Jurkat, Clone E6-1 (cell line): Measurements from ENCODE around the gene SH3BGRL2. TPM values are rescaled to one million over a fixed set of nuclear protein-coding genes. Genes with fewer than 3 reads are reported as not detected.

ENCODE experiments used
- DNase-seq: peaks from one replicate; pipeline ENCODE4 v3.0.0-alpha.2; 2011; ENCODE audit warnings: low read depth, low spot score
- H3K4me3 ChIP-seq: 2 replicates; pipeline ENCODE4 v1.5.1; 2011; ENCODE audit warnings: mild to moderate bottlenecking, low read length, control low read depth, moderate library complexity
- polyA plus RNA-seq: library from polyadenylated mRNA; unstranded; fragments of >200 nt; gene quantifications from one replicate; pipeline ENCODE4 v1.2.1, GENCODE V29; 2012; ENCODE audit warnings: missing spikeins; ENCODE audit not compliant: insufficient read length, insufficient read depth

Gene SH3BGRL2
- not detected for polyA plus RNA-seq

DNA sequence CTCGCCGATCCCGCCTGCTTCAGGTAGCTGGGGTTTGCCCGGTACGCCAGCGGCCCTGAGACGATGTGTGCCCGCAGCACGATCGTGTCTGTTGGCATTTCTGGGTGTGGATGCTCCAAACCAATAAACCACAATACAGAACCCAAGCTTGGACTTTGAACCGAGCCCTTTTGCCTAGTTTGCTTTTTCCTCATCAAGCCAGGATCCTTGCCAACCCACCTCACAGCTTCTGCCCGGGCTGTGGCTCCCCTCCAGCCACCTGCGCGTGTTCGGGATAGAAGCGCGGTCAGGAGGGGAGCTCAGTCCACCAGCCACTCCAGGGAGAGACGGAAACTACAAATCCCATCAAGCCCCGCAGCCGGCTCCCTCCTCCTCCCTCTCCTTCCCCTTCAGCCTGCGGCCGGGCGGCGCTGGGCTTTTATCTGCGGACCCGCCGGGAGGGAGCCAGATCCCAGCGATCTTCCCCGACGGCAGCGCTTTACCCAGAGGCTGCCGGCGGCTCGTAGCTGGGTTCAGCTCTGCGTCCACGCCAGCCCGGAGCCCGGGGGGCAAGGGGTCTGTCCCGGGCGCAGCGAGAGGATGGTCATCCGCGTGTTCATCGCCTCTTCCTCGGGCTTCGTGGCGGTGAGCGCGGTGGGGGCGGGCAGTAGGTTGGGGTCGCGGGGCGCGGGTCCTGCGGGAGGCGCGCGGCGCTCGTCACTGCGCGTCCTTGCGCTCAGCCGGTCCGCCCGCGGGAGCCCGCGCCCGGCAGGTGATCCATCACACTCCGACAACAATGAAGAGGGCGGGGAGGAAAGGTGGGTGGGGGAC, at the start of gene SH3BGRL2:
TSS of gene SH3BGRL2 (plus strand) at position 447 of the 810 bp plus-strand sequence. CDS start at position 580, 133 bp downstream.
- no peak within 1 kb of the TSS for H3K4me3 ChIP-seq
- no peak for DNase-seq

DNA sequence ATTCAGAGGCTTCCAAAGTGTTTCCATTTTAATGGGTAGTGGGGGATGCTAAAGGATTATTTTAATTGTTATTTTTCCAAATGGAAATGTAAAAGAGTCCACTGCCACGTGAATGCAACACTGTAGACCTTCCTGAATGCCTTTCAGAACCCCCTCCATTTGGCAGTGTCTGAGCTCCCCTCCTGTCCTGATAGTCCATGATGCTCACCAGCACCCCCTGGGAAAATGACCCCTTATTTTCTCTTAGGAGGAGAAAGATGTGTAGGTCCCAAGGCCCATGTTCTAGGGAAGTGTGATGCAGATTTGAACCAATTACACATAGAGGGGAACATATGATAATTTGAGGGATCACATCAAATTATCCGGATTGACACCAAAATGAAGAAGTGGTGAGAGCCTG, 46.8 kb upstream of the SH3BGRL2 start:
- DNase-seq: no peak
- H3K4me3 ChIP-seq: no peak overlapping the region

DNA sequence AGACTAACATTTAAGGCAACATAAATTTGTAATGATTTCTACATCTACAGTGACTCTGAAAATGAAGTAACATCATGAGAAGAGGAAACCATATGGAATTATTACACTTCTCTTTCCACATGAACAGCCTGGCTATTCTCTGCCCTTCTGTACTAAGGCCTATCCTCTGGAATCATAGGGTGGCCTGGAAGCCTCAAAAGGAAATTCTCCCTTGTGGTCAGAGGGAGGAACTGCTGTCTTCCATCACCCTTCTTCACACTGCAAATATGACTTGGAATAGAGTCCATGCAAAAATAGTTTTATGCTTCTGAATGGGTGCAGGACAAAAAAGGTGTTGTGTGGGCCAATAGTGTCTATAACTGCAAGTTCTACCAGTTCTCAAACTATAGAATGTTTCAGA, 44.6 kb upstream of the SH3BGRL2 start:
- H3K4me3 ChIP-seq: no peak overlapping the region
- no peak for DNase-seq

DNA sequence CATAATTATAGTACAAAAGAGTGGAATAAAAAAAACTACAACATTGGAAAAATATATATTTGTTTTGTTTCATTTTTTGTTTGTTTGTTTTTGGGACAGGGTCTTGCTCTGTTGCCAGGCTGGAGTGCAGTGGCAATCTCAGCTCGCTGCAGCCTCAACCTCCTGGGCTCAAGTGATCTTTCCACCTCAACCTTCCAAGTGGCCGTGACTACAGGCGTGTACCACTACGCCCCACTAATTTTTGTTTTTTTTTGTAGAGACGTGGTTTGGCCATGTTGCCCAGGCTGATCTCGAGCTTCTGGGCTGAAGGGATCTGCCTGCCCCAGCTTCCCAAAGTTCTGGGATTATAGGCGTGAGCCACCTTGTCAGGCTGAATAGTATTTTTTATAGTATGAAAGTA, 41.4 kb upstream of the SH3BGRL2 start:
- H3K4me3 ChIP-seq: no peak overlapping the region
- no peak for DNase-seq

DNA sequence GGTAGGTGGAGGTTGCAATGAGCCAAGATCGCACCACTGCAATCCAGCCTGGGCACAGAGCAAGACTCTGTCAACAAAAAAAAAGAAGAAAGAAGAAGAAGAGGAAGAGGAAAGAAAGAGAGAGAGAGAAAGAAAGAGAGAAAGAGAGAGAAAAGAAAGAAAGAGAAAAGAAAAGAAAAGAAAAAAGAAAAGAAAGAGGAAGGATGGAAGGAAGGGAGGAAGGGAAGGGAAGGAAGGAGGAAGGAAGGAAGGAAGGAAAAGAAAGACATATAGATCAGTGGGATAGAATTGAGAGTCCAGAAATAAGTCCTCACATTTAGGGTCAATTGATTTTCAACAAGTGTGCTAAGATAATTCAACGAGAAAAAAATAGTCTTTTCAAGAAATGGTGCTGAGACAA, 34.0 kb upstream of the SH3BGRL2 start:
- DNase-seq: no peak
- no peak overlapping the region for H3K4me3 ChIP-seq

- H3K4me3 ChIP-seq: no peak overlapping the region
- DNase-seq: no peak
These were observed 33.1 kb upstream of the SH3BGRL2 start for GRCh38 chr6:79598012-79598411.

DNA sequence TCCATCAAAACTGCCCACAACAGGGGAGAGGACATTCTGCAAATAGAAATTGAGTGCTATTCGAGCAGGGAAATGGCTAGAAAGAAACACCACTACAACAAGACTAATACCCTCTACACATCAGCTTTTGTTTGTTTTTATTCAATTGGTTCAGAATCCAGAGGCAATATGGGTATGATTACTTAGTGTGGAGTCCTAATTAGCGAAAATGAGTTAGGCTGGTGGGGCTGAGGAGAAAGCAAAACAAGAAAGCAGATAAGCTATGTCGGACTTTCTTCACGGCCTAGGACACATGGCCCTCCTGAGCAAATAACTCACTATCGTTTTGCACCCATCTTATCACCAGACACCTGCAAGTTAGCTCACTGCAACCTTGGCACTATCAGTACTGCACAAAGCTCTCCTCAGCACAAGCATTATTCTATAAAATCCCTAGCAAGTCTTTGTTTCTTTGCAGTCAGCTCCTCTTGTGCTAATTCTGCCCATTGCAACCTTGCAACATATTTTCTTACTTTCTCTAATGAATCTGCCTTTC, 31.3 kb upstream of the SH3BGRL2 start:
- no peak for DNase-seq
- H3K4me3 ChIP-seq: no peak overlapping the region

DNA sequence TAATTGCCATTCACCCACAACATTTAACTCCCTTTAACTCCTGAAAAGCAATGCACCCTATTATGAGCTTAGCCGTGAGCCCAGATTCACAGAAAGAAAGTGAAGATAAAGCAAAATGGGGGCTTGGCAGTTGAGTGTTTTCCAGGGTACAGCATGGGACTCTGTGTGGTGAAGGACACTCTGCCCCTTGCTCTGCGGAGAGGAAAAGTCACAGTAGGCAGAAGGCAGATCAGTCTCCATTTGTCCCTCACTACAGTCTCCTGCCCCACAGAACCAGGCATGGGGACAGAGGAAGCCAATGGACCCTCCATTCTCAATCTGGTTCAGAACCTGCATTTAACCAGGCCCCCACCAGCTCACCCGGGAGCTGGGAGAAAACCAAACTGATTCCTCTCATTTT, 30.8 kb upstream of the SH3BGRL2 start:
- no peak overlapping the region for H3K4me3 ChIP-seq
- DNase-seq: no peak

- no peak overlapping the region for H3K4me3 ChIP-seq
- no peak for DNase-seq
These were observed 30.1 kb upstream of the SH3BGRL2 start for GRCh38 chr6:79600812-79601609.

DNA sequence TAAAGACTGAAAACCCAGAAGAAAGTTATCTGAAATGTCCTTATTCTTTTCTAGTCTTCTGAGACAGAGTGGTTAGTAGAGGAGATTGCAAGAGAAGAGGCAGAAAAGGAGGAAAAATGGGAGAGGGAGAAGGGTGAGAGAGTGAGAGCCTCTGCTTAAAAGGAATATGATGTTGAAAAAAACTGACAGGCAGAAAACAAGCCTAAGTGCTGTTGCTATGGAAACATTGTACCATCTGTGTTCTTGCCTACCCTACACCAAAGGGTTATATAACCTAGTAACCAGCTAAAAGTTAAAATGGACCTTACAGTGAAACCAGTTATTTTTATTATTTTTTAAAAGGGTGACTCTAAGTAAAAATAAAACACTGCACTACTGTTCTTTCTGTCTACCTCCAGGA, 28.3 kb upstream of the SH3BGRL2 start:
- no peak for DNase-seq
- no peak overlapping the region for H3K4me3 ChIP-seq

GRCh38 chr6:79604583-79605037, 26.5 kb upstream of the SH3BGRL2 start:
- H3K4me3 ChIP-seq: no peak overlapping the region
- no peak for DNase-seq

DNA sequence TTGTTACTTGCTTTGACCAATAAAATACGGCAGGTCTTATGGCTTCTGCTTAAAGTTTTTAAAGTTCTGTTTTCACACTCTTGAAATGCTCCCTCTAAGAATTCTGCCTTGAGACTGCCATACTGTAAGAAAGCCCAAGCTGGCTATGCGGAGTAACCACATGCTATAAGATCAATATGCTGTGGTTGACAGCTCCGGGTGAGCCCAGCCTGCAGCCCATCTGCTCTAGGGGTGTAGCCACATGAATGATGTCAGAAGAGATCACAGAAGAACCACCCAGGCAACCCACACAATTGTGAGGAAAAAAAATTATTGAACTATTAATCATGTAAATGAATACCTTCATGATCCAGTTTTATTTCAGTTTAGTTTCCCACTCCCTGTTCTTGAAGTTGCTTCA, 26.1 kb upstream of the SH3BGRL2 start:
- peak; percentile 60 for DNase-seq
- H3K4me3 ChIP-seq: no peak overlapping the region

DNA sequence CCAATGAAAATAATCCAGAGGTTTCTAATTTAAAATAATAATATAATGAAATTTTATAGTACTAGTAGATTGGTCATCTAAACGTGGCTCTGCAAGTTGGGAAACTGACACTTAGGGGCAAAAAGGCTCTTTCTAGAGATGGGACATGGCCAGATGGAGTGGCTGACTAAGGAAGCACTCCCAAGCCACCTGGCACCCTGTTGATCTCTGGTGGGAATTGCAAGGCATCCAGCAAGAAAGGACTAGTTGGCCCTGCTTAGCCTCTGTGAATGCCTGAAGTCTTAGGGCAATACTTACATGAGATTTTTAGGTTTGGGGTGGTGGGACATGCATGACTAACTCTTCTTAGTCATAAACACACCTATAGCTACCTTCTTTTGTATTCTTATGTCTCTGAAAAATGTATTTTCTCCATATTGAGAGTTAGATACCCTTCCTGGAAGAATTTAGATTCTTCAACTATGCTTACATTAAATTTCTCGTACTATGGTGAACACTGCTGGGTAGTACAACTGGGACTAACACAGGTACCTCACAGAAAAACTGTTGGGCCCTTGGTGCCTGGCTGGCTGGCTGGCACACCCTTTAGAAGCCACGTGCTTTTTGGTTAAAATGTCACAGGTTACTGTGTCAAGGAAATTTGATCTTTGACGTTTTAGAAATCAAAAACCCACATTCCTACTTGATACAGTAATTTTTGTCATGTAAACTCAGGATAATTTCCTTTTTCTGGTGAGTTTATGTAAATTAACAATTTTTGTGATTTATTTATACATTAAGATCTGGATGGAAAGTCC, 25.0 kb upstream of the SH3BGRL2 start:
- no peak for DNase-seq
- H3K4me3 ChIP-seq: no peak overlapping the region

- DNase-seq: no peak
- H3K4me3 ChIP-seq: no peak overlapping the region
These were observed 24.1 kb upstream of the SH3BGRL2 start for GRCh38 chr6:79607000-79607399.

- no peak for DNase-seq
- H3K4me3 ChIP-seq: no peak overlapping the region
These were observed 22.6 kb upstream of the SH3BGRL2 start for GRCh38 chr6:79608334-79609224.

DNA sequence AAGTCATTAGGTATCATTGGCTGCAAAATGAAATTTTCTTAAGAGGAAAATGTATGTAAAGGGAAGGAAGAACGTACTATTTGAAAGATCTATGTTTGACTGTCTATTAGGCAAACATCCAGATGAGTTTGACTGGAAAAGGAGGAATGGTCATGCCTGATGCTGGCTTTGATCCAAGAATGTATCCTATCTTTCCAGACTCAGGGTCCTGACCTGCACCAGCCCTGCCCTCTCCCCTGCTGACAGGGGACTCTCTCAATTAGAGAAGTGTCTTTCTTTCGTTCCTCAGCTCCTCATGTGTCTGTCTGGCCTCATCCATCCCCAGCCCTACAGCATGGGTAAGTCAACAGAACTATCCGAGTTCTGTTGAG, 21.9 kb upstream of the SH3BGRL2 start:
- no peak for DNase-seq
- no peak overlapping the region for H3K4me3 ChIP-seq

- DNase-seq: no peak
- H3K4me3 ChIP-seq: no peak overlapping the region
These were observed 20.7 kb upstream of the SH3BGRL2 start for GRCh38 chr6:79610306-79611009.

- no peak for DNase-seq
- H3K4me3 ChIP-seq: no peak overlapping the region
These were observed 18.7 kb upstream of the SH3BGRL2 start for GRCh38 chr6:79612457-79612856.
